GM23248 (cell line): Measurements from ENCODE around the gene ETV1. TPM values are rescaled to one million over a fixed set of nuclear protein-coding genes. Genes with fewer than 3 reads are reported as not detected.
A peak's percentile ranks its signal among the peaks of the same experiment; 100 is the strongest.

ENCODE experiments used
- DNase-seq: peaks from one replicate; pipeline ENCODE4 v3.0.0-alpha.2; 2015
- H2AFZ ChIP-seq: fragments of 200-600 bp; sonication (generic); 2 replicates; pipeline ENCODE4 v1.6.1; 2016; ENCODE audit warnings: antibody characterized with exemption
- H3F3A ChIP-seq: fragments of 200-600 bp; sonication (generic); 2 replicates; pipeline ENCODE4 v1.6.1; 2016; ENCODE audit warnings: mild to moderate bottlenecking, antibody characterized with exemption, mixed run types; ENCODE audit not compliant: insufficient read depth
- H3K27ac ChIP-seq: fragments of 200-600 bp; sonication (generic); 2 replicates; pipeline ENCODE4 v1.5.1; 2016; ENCODE audit warnings: mild to moderate bottlenecking
- H3K27me3 ChIP-seq: fragments of 200-600 bp; sonication (generic); replicated peaks from 2 replicates; pipeline ENCODE4 v1.6.1; 2016; ENCODE audit warnings: mild to moderate bottlenecking; ENCODE audit not compliant: insufficient read depth
- H3K36me3 ChIP-seq: fragments of 200-600 bp; sonication (generic); 2 replicates; pipeline ENCODE4 v1.6.1; 2016; ENCODE audit warnings: low read depth, mild to moderate bottlenecking
- H3K4me1 ChIP-seq: fragments of 200-600 bp; sonication (generic); 2 replicates; pipeline ENCODE4 v1.6.1; 2016; ENCODE audit warnings: mild to moderate bottlenecking; ENCODE audit not compliant: insufficient read depth
- H3K4me2 ChIP-seq: fragments of 200-600 bp; sonication (generic); one replicate; pipeline ENCODE4 v1.6.1; 2016; ENCODE audit warnings: mild to moderate bottlenecking; ENCODE audit not compliant: unreplicated experiment
- H3K4me3 ChIP-seq: fragments of 200-600 bp; sonication (generic); 2 replicates; pipeline ENCODE4 v1.5.1; 2016; ENCODE audit warnings: mild to moderate bottlenecking
- H3K79me2 ChIP-seq: fragments of 200-600 bp; sonication (generic); 2 replicates; pipeline ENCODE4 v1.6.1; 2016; ENCODE audit warnings: mild to moderate bottlenecking; ENCODE audit not compliant: insufficient read depth
- H3K9ac ChIP-seq: fragments of 200-600 bp; sonication (generic); 2 replicates; pipeline ENCODE4 v1.6.1; 2016; ENCODE audit warnings: mild to moderate bottlenecking
- H3K9me2 ChIP-seq: fragments of 200-600 bp; sonication (generic); 2 replicates; pipeline ENCODE4 v1.6.1; 2016; ENCODE audit warnings: mixed run types, mild to moderate bottlenecking, moderate library complexity; ENCODE audit not compliant: insufficient read depth
- H3K9me3 ChIP-seq: fragments of 200-600 bp; sonication (generic); one replicate; pipeline ENCODE4 v1.6.1; 2017; ENCODE audit warnings: low read depth
- H4K20me1 ChIP-seq: fragments of 200-600 bp; sonication (generic); 2 replicates; pipeline ENCODE4 v1.6.0; 2016; ENCODE audit not compliant: insufficient read depth
- EZH2 ChIP-seq: fragments of 200-600 bp; sonication (generic); IDR thresholded peaks from 2 replicates; pipeline ENCODE4 v1.6.1; 2018; ENCODE audit warnings: antibody characterized with exemption, mild to moderate bottlenecking; ENCODE audit not compliant: insufficient read depth, poor library complexity, severe bottlenecking
- EZH2phosphoT487 ChIP-seq: fragments of 200-600 bp; sonication (generic); IDR thresholded peaks from 2 replicates; pipeline ENCODE4 v1.6.1; 2018; ENCODE audit warnings: antibody characterized with exemption, moderate library complexity, mild to moderate bottlenecking, low read depth; ENCODE audit not compliant: insufficient read depth
- WGBS, 2 experiments: methylation state at CpG; one replicate each; pipeline ENCODE4 v1.1.6; 2015 to 2017; ENCODE audit warnings: low lambda C conversion rate in 2 of 2, low coverage in 1 of 2; ENCODE audit errors: missing lambda C conversion rate in 2 of 2; 5-methylcytosine and 5-hydroxymethylcytosine counted together
- in situ Hi-C: fragments of 300-500 bp; cut with MboI; formaldehyde crosslinking; loops from 2 replicates; pipeline ENCODE4 v1.15.0; 2020
- polyA plus RNA-seq: library from polyadenylated mRNA; unstranded; fragments of >200 nt; fragmentation: Nextera tagmentation; extraction: Ambion mirVana; gene quantifications from 2 replicates; pipeline ENCODE4 v1.2.1, GENCODE V29; 2016
- total RNA-seq: library from RNA; depleted of rRNA; stranded (reverse); fragments of >200 nt; shearing (Covaris generic); gene quantifications from 2 replicates; pipeline ENCODE4 v1.2.3, GENCODE V29; 2014

ETV1 gene
- total and polyA plus RNA-seq, 2 experiments from 2014 or later, result 13.7 to 17.1 TPM

- Histone ChIP-seq H3K4me1 (peaks cover 43% of the 10 kb centered on the region), H3K36me3 (no peaks in the 10 kb centered on the region), H3K4me2 (no peak overlapping the region), H3K9me2 (no peaks in the 10 kb centered on the region), H4K20me1 (no peaks in the 10 kb centered on the region), H2AFZ (no peak overlapping the region), H3K4me3 (no peak overlapping the region), H3K27me3 (no peaks in the 10 kb centered on the region), H3K79me2 (no peaks in the 10 kb centered on the region), H3F3A (peaks cover 31% of the 10 kb centered on the region), H3K9me3 (no peaks in the 10 kb centered on the region), H3K27ac (no peak overlapping the region), H3K9ac (no peak overlapping the region)
- peak; percentile 11 for DNase-seq
- in situ Hi-C loops, result no loop called here
- WGBS, 2 experiments, result 96% methylated on average over 8 of the region's 8 CpGs
- TF ChIP-seq EZH2phosphoT487 (no peak), EZH2 (no peak)
Observed at GRCh38 chr7:13852281-13852968, 137.0 kb downstream of the ETV1 start.

- peak; percentile 60 for DNase-seq
- Histone ChIP-seq H3K79me2 (no peaks in the 10 kb centered on the region), H2AFZ (no peak overlapping the region), H3K36me3 (no peaks in the 10 kb centered on the region), H3K4me3 (no peak overlapping the region), H3K27ac (no peak overlapping the region), H4K20me1 (no peaks in the 10 kb centered on the region), H3F3A (peaks cover 31% of the 10 kb centered on the region), H3K9me3 (no peaks in the 10 kb centered on the region), H3K4me2 (no peak overlapping the region), H3K9me2 (no peaks in the 10 kb centered on the region), H3K27me3 (no peaks in the 10 kb centered on the region), H3K9ac (no peak overlapping the region), H3K4me1 (peaks cover 44% of the 10 kb centered on the region)
- no peak for TF ChIP-seq EZH2phosphoT487
- no peak for TF ChIP-seq EZH2
- in situ Hi-C loops, result no loop called here
- 89 to 91% methylated on average over 4 of the region's 4 CpGs for WGBS, 2 experiments
Observed at GRCh38 chr7:13851736-13852135, 137.7 kb downstream of the ETV1 start.

- no peaks in the 10 kb centered on the region for H3K27me3 ChIP-seq
- TF ChIP-seq EZH2phosphoT487 (peak; percentile 90), EZH2 (no peak)
- H3K36me3 ChIP-seq, result no peaks in the 10 kb centered on the region
- no peaks in the 10 kb centered on the region for H3K9me2 ChIP-seq
- no peaks in the 10 kb centered on the region for H4K20me1 ChIP-seq
- peak overlapping the region; percentile 80 for H3K27ac ChIP-seq
- peaks cover 48% of the 10 kb centered on the region for H3K4me1 ChIP-seq
- H3K9ac ChIP-seq, result peak overlapping the region; percentile 49
- peak overlapping the region; percentile 37; the same call in 1 of the 2 replicates for H3K4me3 ChIP-seq
- no peaks in the 10 kb centered on the region for H3K9me3 ChIP-seq
- DNase-seq, result peak; percentile 99
- peak overlapping the region; percentile 69 for H3K4me2 ChIP-seq
- no peaks in the 10 kb centered on the region for H3K79me2 ChIP-seq
- in situ Hi-C loops, result no loop called here
- 0 to 2% methylated on average over 2 of the region's 2 CpGs for WGBS, 2 experiments
- peaks cover 31% of the 10 kb centered on the region for H3F3A ChIP-seq
- peak overlapping the region; percentile 58 for H2AFZ ChIP-seq
Observed at GRCh38 chr7:13850185-13850752, 139.2 kb downstream of the ETV1 start.

- Histone ChIP-seq H2AFZ (peak overlapping the region; percentile 58), H3K36me3 (no peaks in the 10 kb centered on the region), H3K27me3 (no peaks in the 10 kb centered on the region), H3K9me3 (no peaks in the 10 kb centered on the region), H3K4me2 (peak overlapping the region; percentile 69), H3K9me2 (no peaks in the 10 kb centered on the region), H3K4me1 (peaks cover 48% of the 10 kb centered on the region), H3K4me3 (peak overlapping the region; percentile 37; the same call in 1 of the 2 replicates), H3F3A (peaks cover 31% of the 10 kb centered on the region), H3K9ac (peak overlapping the region; percentile 49), H3K79me2 (no peaks in the 10 kb centered on the region), H4K20me1 (no peaks in the 10 kb centered on the region), H3K27ac (peak overlapping the region; percentile 80)
- 55 to 63% methylated on average over 3 of the region's 3 CpGs for WGBS, 2 experiments
- TF ChIP-seq EZH2phosphoT487 (no peak), EZH2 (no peak)
- in situ Hi-C loops, result no loop called here
- DNase-seq, result peak; percentile 3
Observed at GRCh38 chr7:13849163-13849892, 140.1 kb downstream of the ETV1 start.
